H4 (cell line): ENCODE results near the gene TSPAN9. TPM values are rescaled to one million over a fixed set of nuclear protein-coding genes. Genes with fewer than 3 reads are reported as not detected.

Source experiments
- DNase-seq: peaks from one replicate; pipeline ENCODE4 v3.0.0-alpha.2; 2015; ENCODE audit warnings: low spot score
- total RNA-seq: library from RNA; depleted of rRNA; stranded (reverse); fragments of >200 nt; shearing (Covaris generic); gene quantifications from 2 replicates; pipeline ENCODE4 v1.2.3, GENCODE V29; 2014

The TSPAN9 gene
- total RNA-seq, 1 experiment from 2014 or later = 12.7 TPM

DNA sequence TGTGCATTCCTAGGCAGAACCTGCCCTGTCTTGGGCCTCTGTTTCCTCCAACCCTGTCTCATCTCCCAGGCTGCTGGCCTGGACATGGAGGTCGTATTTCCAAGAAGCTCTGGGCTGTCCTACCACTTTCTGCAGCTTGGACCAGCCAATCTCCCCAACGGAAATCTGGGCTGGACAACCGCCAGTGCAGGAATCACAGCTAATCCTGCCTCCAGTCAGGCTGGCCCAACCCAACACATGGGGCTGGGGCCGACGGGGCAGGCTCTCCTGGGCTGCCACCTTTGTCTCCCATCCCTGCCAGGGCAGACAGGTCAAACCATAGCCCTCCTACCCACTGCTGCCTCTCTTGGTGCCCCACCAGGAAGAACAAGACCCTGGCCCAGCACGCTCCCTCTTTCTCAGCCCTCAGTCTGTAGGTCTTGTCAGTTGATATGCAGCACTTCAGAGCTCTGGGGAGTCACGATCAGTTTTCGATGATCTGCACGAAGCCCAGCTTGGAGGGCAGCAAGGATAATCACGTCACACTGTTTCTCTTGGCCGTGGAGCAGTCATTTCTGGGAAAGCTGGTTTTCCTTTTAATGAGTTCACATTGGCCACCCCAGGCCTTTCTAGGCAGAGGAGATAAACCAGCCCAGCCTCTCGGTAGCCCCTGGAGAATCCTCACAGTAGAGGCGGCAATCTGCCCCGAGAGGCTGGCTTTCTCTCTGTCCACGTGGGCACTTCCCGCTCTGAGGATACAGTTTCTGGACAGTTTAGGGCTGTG lies 218.6 kb downstream of the TSPAN9 start:
- DNase-seq = no peak

DNA sequence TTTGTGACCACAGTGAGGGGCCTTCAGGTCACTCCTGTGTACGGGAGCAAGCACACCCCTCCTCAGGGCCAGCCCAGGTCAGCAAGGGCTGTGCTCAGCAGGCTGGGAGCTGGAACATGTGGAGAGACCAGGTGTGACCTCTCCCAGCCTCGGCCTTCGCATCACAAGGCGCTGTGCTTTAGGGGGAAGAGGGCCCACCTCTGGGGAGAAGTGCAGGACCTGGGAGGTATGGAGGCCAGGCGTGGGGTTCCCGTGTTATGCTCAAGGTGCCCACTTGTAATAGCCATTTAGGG lies 219.2 kb downstream of the TSPAN9 start:
- no peak for DNase-seq

GRCh38 chr12:3298603-3299002 lies 221.4 kb downstream of the TSPAN9 start:
- no peak for DNase-seq

DNA sequence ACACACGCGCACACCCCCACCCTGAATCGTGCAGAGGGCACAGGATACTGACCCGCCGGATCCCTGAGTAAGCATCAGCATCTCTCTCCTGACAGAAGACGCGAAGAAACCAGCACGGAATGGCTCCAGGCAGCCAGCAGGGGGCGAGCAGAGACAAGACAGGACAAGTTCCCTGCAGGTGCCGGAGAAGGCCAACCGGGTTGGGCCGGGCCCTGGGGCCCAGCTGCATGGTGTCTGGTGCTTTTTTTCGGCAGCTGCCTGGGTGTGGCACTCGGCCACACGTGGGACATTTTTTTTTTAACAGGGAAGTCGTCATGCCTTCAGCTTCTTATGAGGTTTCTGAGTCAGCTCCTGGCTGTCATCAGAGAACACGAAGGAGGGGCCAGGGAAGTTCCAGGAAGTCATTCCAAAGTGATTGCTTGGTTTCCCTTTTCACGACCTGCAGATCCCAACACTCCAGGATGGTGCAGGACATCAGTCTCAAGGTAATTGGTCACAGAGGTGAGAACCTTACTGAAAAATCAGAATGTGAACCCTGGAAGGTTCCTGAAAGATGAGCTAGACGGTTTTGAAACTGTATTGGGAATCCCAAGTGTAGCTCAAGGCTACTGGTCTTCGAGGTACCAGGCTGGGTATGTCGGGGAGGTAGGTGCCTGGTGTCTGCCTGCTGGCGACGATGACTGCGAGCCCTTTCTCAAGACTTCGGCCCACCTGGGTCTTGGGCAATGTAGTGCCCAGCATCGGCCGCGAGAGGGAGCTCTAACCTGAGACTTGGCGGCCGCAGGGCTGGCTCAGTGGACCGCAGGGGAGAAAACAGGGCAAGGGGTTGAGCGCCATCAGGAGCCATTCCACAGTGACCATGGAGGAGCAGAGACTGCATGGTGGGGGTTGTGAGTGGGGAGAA lies 223.0 kb downstream of the TSPAN9 start:
- peak; percentile 92 for DNase-seq

- DNase-seq = no peak
These were observed 223.7 kb downstream of the TSPAN9 start for GRCh38 chr12:3300833-3301401.

GRCh38 chr12:3302401-3303041 lies 225.3 kb downstream of the TSPAN9 start:
- DNase-seq = no peak

GRCh38 chr12:3303410-3304136 lies 226.4 kb downstream of the TSPAN9 start:
- no peak for DNase-seq

GRCh38 chr12:3304436-3305165 lies 227.4 kb downstream of the TSPAN9 start:
- DNase-seq = peak; percentile 77

- no peak for DNase-seq
These were observed 228.3 kb downstream of the TSPAN9 start for GRCh38 chr12:3305464-3305863.

DNA sequence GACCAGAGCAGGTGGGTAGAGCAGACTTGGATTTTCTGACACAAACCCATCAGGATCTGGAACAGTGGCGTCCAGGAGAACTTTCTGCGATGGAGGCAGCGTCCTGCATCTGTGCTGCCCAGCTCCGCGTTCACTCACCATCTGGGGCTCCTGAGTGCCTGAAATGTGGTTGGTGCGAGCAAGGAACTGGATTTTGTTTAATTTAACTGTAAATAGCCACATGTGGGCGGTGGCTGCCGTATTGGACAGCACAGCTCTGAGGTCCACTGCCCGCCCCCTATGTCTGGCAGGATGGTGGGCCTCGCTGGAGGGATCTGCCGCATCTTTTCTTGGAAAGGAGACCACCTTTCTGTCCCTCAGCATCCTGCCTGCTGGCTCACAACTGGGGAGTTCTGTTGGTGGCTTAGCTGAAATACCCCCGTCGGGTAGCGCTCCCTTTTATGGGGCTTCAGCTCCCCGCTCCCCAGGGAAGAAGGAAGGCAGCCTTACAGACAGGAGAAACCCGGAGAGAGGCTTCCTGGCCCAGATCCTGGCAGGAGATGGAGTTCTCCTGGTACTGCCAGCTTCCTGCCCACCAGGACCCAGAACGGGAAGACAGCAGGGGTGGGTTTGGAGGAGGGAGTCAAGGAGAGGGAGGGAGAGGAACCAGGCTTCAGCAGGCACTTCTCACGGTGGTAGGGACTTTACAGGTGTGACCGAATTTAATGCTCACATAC lies 228.9 kb downstream of the TSPAN9 start:
- no peak for DNase-seq

DNA sequence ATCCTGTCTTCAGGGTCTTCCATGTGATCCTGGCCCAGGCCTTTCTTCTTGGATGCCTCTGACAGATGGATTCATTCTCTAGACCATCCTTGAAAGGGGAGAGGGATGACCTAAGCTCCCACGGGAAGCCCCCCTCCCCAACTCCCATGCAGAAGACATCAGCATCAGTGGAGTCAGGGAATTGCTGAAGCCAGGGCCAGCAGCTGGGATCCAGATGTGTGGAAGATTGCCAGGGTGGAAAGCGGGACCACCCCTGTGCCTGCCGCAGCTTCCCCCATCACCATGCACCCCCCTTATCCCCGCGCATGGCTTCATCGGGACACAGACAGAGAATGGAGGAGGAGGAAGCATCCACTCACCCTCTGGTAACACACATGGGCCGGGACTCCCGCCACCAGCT lies 230.2 kb downstream of the TSPAN9 start:
- DNase-seq = no peak

GRCh38 chr12:3308063-3308462 lies 230.9 kb downstream of the TSPAN9 start:
- no peak for DNase-seq

DNA sequence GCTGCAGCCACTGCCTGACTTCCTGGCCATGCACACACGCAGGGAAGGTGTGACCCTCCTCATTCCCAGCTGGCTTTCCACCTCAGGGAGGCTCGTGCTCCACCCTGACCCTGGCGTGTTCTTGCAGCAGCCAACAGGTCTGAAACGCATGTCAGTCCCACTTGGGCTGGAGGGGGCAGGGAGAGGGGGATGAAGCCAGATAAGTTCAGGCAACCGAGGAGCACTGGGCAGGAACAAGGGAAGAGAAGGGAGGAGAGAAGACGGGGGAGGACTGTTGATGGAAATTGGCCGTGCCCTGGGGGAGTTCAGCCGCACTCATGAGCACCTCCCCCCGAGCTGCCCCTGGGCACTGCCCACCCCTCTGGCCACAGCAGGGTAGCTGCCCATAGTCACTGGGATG lies 231.4 kb downstream of the TSPAN9 start:
- no peak for DNase-seq

DNA sequence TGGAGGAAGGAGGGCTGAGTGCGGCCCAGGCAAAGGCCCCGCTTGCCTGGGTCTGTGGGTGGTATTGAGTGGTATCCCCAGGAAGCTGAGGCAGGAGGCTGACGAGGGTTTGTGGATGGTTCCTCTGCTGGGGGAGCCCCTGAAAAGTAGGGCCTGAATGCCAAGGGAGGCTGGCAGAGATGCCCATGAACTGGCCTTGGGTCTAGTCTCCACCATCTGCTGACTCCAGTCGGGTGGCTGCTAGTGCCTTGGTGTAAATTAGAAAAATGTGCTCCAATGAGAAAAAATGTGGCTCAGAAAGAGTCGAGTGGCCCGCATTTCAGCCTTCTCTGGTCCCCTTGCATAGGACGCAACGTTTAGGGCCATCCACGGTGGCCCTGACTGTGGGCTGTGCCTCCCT lies 232.6 kb downstream of the TSPAN9 start:
- no peak for DNase-seq

GRCh38 chr12:3310271-3311026 lies 233.3 kb downstream of the TSPAN9 start:
- no peak for DNase-seq

DNA sequence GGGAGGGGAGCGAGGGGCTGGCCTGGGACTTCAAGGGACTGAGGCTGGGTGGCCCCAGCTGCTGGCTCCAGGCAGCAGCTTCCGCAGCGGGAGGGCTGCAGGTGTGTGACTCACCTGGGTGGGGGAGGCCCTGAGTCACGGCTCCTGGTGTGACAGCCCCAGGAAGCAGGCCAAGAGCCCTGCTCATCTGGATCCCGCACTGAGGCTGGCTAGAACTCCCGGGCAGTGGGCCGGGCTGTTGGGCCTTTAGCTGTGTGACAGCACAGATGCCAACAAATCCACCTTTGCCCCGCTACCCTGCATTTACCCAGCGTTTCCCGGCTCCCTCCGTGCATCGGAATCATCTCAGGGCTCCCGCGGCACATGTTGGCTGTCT lies 233.8 kb downstream of the TSPAN9 start:
- DNase-seq = no peak

DNA sequence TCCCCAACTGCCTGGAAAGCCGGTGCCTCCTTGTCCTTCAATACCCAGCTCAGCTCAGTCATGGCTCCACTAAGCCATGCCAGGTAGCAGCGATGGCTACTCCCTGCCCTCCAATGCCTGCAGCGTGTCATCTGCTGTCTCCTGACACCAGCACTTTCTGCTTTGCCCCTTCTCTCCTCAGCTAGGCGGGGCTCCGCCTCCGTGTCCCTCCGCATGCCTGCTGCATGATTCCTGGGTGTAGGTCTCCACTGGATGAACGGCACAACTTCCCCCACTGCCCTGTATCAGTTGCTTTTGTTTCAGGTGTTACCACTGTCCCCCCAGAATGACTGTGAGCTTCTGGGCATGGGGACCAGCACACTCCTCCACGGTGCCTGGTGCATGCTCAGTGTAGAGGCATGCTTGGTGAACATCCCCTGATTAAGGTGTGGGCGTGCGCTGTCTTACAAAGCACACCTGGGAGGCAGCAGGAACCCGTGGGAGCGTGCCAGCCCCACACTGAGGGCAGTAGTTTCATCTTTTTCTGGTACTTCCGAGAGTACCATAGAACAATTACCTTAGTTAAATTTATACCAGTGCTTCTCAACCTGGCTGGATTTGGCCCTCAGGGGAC lies 234.4 kb downstream of the TSPAN9 start:
- no peak for DNase-seq

DNA sequence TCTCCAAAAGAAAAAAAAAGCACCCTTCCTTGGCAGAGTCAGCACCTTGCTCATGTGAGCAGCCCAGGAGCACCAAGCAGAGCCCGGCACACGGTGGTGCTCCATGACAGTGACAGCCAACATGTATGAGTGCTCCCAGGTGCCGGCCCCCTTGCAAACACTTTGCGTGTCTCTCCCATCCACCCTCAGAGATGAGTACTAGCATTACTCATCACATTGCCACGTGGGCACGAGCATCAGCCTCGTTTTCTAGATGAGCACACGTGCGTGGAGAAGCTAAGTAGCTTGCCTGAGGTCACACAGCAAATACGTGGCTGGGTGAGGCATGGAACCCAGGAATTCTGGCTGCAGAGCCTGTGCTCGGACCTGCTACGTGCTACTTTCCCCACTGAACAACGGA lies 235.9 kb downstream of the TSPAN9 start:
- peak; percentile 35 for DNase-seq
